Mucosa of descending colon (tissue), 3 donors: ENCODE measurements around the gene LKAAEAR1. TPM values are rescaled to one million over a fixed set of nuclear protein-coding genes. Genes with fewer than 3 reads are reported as not detected.

Experiments used
- ATAC-seq: fragments of 200-7000 bp; cut with Tn5 transposase; one replicate; pipeline ENCODE4 v1.9.1; 2020; ENCODE audit warnings: mild to moderate bottlenecking, moderate library complexity
- DNase-seq, 3 donors: peaks; one replicate each; pipeline ENCODE4 v3.0.0-alpha.2; 2020
- H3K36me3 ChIP-seq: fragments of 200-600 bp; one replicate; pipeline ENCODE4 v1.8.0; 2021; ENCODE audit warnings: low read depth, mild to moderate bottlenecking
- H3K4me1 ChIP-seq: fragments of 200-600 bp; one replicate; pipeline ENCODE4 v1.8.0; 2021; ENCODE audit warnings: low read depth, mild to moderate bottlenecking
- H3K4me3 ChIP-seq: fragments of 200-600 bp; one replicate; pipeline ENCODE4 v1.8.0; 2021; ENCODE audit warnings: mild to moderate bottlenecking
- H3K9me3 ChIP-seq: fragments of 200-600 bp; one replicate; pipeline ENCODE4 v1.8.0; 2021; ENCODE audit warnings: mild to moderate bottlenecking
- CTCF ChIP-seq: fragments of 200-600 bp; IDR thresholded peaks from one replicate; pipeline ENCODE4 v1.8.0; 2022; ENCODE audit warnings: antibody characterized with exemption, mild to moderate bottlenecking
- intact Hi-C, 2 donors: fragments of 100-400 bp; cut with DNase I in 1 of 2; cut with micrococcal nuclease in 1 of 2; formaldehyde crosslinking; loops; one replicate each; pipeline versions ENCODE4 v1.11.0 to v1.11.1; 2022; cut with DNase I, micrococcal nuclease
- total RNA-seq, 3 donors: library from RNA; stranded (reverse); fragmentation: NEBNext Ultra II Directional in 2 of 3; extraction: Animal tissue kit (Norgen Biotek cat#: 25700) in 2 of 3; gene quantifications; one replicate each; pipeline versions ENCODE4 v1.2.1 to v1.2.4, GENCODE V29; 2021 to 2023
- donor health status: DM: no; HTN: no; CAD: no; lungs with moderate emphysema.
- donor health status: DM: no; HTN: no; CAD: no.
- donor health status: DM: no; HTN: yes; CAD: no.

LKAAEAR1 gene
- total RNA-seq, 3 donors from 2014 or later, result not detected

DNA sequence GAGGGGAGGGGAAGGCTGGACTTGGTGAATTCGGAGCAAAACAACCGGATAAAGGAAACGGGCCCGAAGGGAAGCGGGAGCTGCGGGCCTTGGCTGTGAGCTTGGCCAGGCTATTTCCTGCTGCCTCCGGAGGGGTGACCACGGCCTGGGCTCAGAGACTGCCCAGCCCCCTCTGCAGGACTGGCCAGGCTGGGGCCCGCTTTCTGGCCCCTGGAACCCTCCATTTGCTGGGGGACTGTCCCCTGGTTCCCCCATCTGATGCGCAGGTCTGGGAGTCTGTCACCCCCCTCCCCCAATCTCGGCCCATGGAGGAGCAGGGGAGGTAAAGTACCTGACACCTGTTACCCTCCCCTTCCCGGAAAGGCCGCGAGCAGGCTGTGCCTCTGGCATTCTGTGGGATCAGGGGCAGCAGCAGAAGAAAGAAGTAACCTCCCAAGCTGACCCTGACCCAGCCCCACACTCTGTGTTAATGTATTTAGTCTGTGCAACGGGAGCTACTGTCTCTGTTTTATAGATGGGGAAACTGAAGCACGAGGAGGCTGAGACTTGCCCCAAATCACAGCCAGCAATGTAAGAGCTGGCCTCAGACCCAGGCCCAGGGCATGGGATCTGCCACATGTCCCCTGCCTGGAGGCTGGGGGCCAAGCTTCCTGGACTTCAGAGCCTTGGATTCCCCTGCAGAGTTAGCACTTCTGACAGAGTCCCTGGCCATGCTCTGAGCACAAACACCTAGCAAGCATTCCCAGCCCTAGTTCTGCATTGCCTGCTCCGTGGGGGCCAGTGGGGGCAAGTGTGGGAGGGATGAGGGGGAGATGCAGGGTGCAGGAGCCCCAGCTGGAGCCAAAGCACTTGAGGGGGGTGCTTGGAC, 44.7 kb downstream of the LKAAEAR1 start:
- H3K4me1 ChIP-seq, result peaks cover 12% of the 10 kb centered on the region
- no peaks in the 10 kb centered on the region for H3K36me3 ChIP-seq
- H3K4me3 ChIP-seq, result no peak overlapping the region
- intact Hi-C loops, result no loop called here
- no peak for TF ChIP-seq CTCF
- H3K9me3 ChIP-seq, result no peaks in the 10 kb centered on the region
- no peak for DNase-seq
- peak; percentile 3 for ATAC-seq

GRCh38 chr20:64038565-64039292, 45.5 kb downstream of the LKAAEAR1 start:
- peaks cover 12% of the 10 kb centered on the region for H3K4me1 ChIP-seq
- intact Hi-C loops, result no loop called here
- TF ChIP-seq CTCF, result peak; percentile 44
- H3K9me3 ChIP-seq, result no peaks in the 10 kb centered on the region
- ATAC-seq (peak; percentile 90), DNase-seq (peak; percentile 83 to 87 (median 85))
- H3K4me3 ChIP-seq, result no peak overlapping the region
- H3K36me3 ChIP-seq, result no peaks in the 10 kb centered on the region

- ATAC-seq, result peak; percentile 62
- peaks cover 12% of the 10 kb centered on the region for H3K4me1 ChIP-seq
- H3K36me3 ChIP-seq, result no peaks in the 10 kb centered on the region
- DNase-seq, result no peak
- H3K9me3 ChIP-seq, result no peaks in the 10 kb centered on the region
- no peak for TF ChIP-seq CTCF
- intact Hi-C loops, result no loop called here
- H3K4me3 ChIP-seq, result no peak overlapping the region
These were observed 46.0 kb downstream of the LKAAEAR1 start for GRCh38 chr20:64038224-64038564.

DNA sequence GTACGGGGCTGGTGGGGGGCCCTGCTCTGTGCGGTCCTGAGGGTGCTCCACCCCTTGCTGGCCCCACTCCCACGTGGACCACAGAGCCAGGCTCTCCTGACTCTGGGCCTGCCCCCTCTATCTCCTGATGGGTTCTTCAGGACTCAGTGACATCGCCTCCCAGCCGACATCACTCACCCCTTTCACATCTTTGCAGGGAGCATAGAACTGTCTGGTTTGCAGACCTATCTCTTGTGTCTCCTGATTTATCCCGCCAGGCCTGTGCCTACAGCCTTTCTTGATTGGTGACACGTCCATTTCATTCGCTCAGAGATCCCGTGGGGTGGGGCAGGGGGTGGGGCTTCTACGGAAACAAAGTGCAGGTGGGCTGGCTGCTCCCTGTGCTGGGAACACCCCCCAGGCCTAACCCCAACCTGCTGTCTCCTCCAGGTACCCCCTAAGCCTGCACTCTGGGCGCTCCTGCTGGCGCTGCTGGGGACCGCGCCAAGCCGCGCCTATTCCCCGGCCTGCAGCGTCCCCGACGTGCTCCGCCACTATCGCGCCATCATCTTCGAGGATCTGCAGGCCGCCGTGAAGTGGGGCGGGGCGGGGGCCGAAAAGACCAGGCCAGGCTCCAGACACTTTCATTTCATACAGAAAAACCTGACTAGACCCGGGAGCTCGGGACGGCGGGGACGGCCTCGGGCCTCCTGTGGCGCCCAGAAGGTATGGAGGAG, 46.5 kb downstream of the LKAAEAR1 start:
- peaks cover 12% of the 10 kb centered on the region for H3K4me1 ChIP-seq
- no peak overlapping the region for H3K4me3 ChIP-seq
- H3K9me3 ChIP-seq, result no peaks in the 10 kb centered on the region
- no peaks in the 10 kb centered on the region for H3K36me3 ChIP-seq
- intact Hi-C loops, result no loop called here
- no peak for TF ChIP-seq CTCF
- no peak for DNase-seq
- no peak for ATAC-seq

DNA sequence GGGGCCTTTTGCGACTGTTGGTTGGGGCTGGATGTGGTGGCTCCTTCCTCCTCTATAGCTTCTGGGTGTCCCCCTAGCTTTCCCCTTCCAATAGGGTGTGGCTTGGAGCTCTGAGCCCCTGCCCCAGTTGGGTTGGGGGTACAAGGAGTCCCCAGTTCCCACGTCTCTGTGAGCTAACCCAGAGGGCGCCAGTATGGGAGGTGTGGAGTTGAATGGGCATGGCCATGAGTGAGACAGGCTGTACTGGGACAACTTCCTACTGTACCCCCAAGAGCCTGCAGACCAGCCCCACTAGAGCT, 47.0 kb downstream of the LKAAEAR1 start:
- DNase-seq (no peak), ATAC-seq (no peak)
- no peak for TF ChIP-seq CTCF
- no peaks in the 10 kb centered on the region for H3K36me3 ChIP-seq
- H3K9me3 ChIP-seq, result no peaks in the 10 kb centered on the region
- intact Hi-C loops, result no loop called here
- no peak overlapping the region for H3K4me3 ChIP-seq
- peaks cover 12% of the 10 kb centered on the region for H3K4me1 ChIP-seq
